ENCODE measurements around the gene TMEM132D.

TMEM132D gene

GRCh38 chr12:129825316-129825715 lies 78.5 kb downstream of the TMEM132D start:
- DNase-seq: no peak

GRCh38 chr12:129821964-129822363 lies 81.9 kb downstream of the TMEM132D start:
- DNase-seq: no peak

- no peak for DNase-seq
Observed at GRCh38 chr12:129819391-129819790, 84.4 kb downstream of the TMEM132D start.

- peak; percentile 91 for DNase-seq
Observed at GRCh38 chr12:129815846-129816245, 88.0 kb downstream of the TMEM132D start.

GRCh38 chr12:129811963-129812362 lies 91.9 kb downstream of the TMEM132D start:
- no peak for DNase-seq

- no peak for DNase-seq
Observed at GRCh38 chr12:129807136-129807535, 96.7 kb downstream of the TMEM132D start.

- DNase-seq: no peak
Observed at GRCh38 chr12:129791396-129791795, 112.4 kb downstream of the TMEM132D start.

- no peak for DNase-seq
Observed at GRCh38 chr12:129790930-129791329, 112.9 kb downstream of the TMEM132D start.

GRCh38 chr12:129790331-129790730 lies 113.5 kb downstream of the TMEM132D start:
- no peak for DNase-seq

GRCh38 chr12:129789921-129790320 lies 113.9 kb downstream of the TMEM132D start:
- DNase-seq: no peak

GRCh38 chr12:129788506-129789084 lies 115.2 kb downstream of the TMEM132D start:
- DNase-seq: no peak

GRCh38 chr12:129779989-129780388 lies 123.8 kb downstream of the TMEM132D start:
- no peak for DNase-seq

GRCh38 chr12:129779033-129779432 lies 124.8 kb downstream of the TMEM132D start:
- DNase-seq: peak; percentile 39

GRCh38 chr12:129776977-129777667 lies 126.7 kb downstream of the TMEM132D start:
- peak; percentile 79 for DNase-seq

GRCh38 chr12:129772501-129773493 lies 131.0 kb downstream of the TMEM132D start:
- no peak for DNase-seq

GRCh38 chr12:129771238-129771637 lies 132.6 kb downstream of the TMEM132D start:
- no peak for DNase-seq

- DNase-seq: no peak
Observed at GRCh38 chr12:129765719-129766118, 138.1 kb downstream of the TMEM132D start.

GRCh38 chr12:129762436-129762835 lies 141.4 kb downstream of the TMEM132D start:
- DNase-seq: no peak

- no peak for DNase-seq
Observed at GRCh38 chr12:129753586-129753985, 150.2 kb downstream of the TMEM132D start.

- no peak for DNase-seq
Observed at GRCh38 chr12:129750421-129750820, 153.4 kb downstream of the TMEM132D start.

- no peak for DNase-seq
Observed at GRCh38 chr12:129746318-129746717, 157.5 kb downstream of the TMEM132D start.

GRCh38 chr12:129729170-129729569 lies 174.7 kb downstream of the TMEM132D start:
- DNase-seq: no peak

- peak; percentile 5 for DNase-seq
Observed at GRCh38 chr12:129727100-129727499, 176.7 kb downstream of the TMEM132D start.

GRCh38 chr12:129723260-129723659 lies 180.6 kb downstream of the TMEM132D start:
- DNase-seq: no peak

Data from DMS53 (cell line).